K562 treated with DMSO at 1 percent for 48 hours (cell line): ENCODE measurements around the gene TNFAIP8L2. TPM values are rescaled to one million over a fixed set of nuclear protein-coding genes. Genes with fewer than 3 reads are reported as not detected.

Experiments
- total RNA-seq: library from RNA; unstranded; fragments of 300-600 nt; gene quantifications from 2 replicates; pipeline ENCODE4 v1.2.3, GENCODE V29; 2022; ENCODE audit warnings: low replicate concordance; ENCODE audit errors: extremely low read depth

The TNFAIP8L2 gene
- total RNA-seq: not detected in 2 replicates

GRCh38 chr1:151156515-151156819 lies at the start of gene TNFAIP8L2:
TSS of gene TNFAIP8L2 (plus strand) at chr1:151156649. CDS start at chr1:151158698, 2,049 bp downstream.

GRCh38 chr1:151146412-151147131 lies 9.9 kb upstream of the TNFAIP8L2 start, which contains the start of gene SEMA6C:
TSS of gene SEMA6C (minus strand) at chr1:151146631. CDS start at chr1:151142621, 4,010 bp downstream.

GRCh38 chr1:151165738-151166504 lies 9.5 kb downstream of the TNFAIP8L2 start, which contains the start of the genes LYSMD1 and SCNM1:
TSS of gene LYSMD1 (minus strand) at chr1:151165902. CDS start at chr1:151165258, 644 bp downstream.
TSS of gene SCNM1 (plus strand) at chr1:151166144. CDS start at chr1:151166153, 9 bp downstream.

GRCh38 chr1:151175863-151176262 lies 19.4 kb downstream of the TNFAIP8L2 start, which contains the start of gene TMOD4:
TSS of gene TMOD4 (minus strand) at chr1:151175981. CDS start at chr1:151174875, 1,106 bp downstream.

GRCh38 chr1:151189637-151190445 lies 33.4 kb downstream of the TNFAIP8L2 start, which contains the start of gene VPS72:
TSS of gene VPS72 (minus strand) at chr1:151190197. CDS start at chr1:151190121, 76 bp downstream.

GRCh38 chr1:151198254-151199127 lies 42.0 kb downstream of the TNFAIP8L2 start, which contains the start of gene PIP5K1A:
TSS of gene PIP5K1A (plus strand) at chr1:151198552. CDS start at chr1:151198997, 445 bp downstream.

Other genes with a start within 250 kb of the TNFAIP8L2 start
- not detected in 2 replicates for gene SETDB1, start 230.3 kb upstream of the TNFAIP8L2 start, total RNA-seq
- 153 TPM in 1 of 2 replicates, not detected in the other for gene CERS2, start 181.8 kb upstream of the TNFAIP8L2 start, total RNA-seq
- gene ANXA9, start 174.4 kb upstream of the TNFAIP8L2 start, total RNA-seq: not detected in 2 replicates
- not detected in 2 replicates for gene MINDY1, start 149.7 kb upstream of the TNFAIP8L2 start, total RNA-seq
- gene PRUNE1, start 148.2 kb upstream of the TNFAIP8L2 start, total RNA-seq: not detected in 2 replicates
- not detected in 2 replicates for gene BNIPL, start 120.1 kb upstream of the TNFAIP8L2 start, total RNA-seq
- not detected in 2 replicates for gene C1orf56, start 108.9 kb upstream of the TNFAIP8L2 start, total RNA-seq
- gene CDC42SE1, start 97.0 kb upstream of the TNFAIP8L2 start, total RNA-seq: not detected in 2 replicates
- not detected in 2 replicates for gene MLLT11, start 96.3 kb upstream of the TNFAIP8L2 start, total RNA-seq
- gene GABPB2, start 85.9 kb upstream of the TNFAIP8L2 start, total RNA-seq: not detected in 2 replicates
- not detected in 2 replicates for gene SEMA6C, start 10.0 kb upstream of the TNFAIP8L2 start, total RNA-seq
- gene LYSMD1, start 9.3 kb downstream of the TNFAIP8L2 start, total RNA-seq: not detected in 2 replicates
- not detected in 2 replicates for gene SCNM1, start 9.5 kb downstream of the TNFAIP8L2 start, total RNA-seq
- gene TMOD4, start 19.3 kb downstream of the TNFAIP8L2 start, total RNA-seq: not detected in 2 replicates
- not detected in 2 replicates for gene VPS72, start 33.5 kb downstream of the TNFAIP8L2 start, total RNA-seq
- gene PIP5K1A, start 41.9 kb downstream of the TNFAIP8L2 start, total RNA-seq: not detected in 2 replicates
- gene PSMD4, start 98.1 kb downstream of the TNFAIP8L2 start, total RNA-seq: not detected in 2 replicates
- not detected in 2 replicates for gene ZNF687, start 125.7 kb downstream of the TNFAIP8L2 start, total RNA-seq
- not detected in 2 replicates for gene PI4KB, start 170.8 kb downstream of the TNFAIP8L2 start, total RNA-seq
- gene RFX5, start 190.6 kb downstream of the TNFAIP8L2 start, total RNA-seq: not detected in 2 replicates
- gene SELENBP1, start 216.1 kb downstream of the TNFAIP8L2 start, total RNA-seq: not detected in 2 replicates
- 1,082 TPM in 1 of 2 replicates, not detected in the other for gene PSMB4, start 242.9 kb downstream of the TNFAIP8L2 start, total RNA-seq